ENCODE data around the gene WDR46.
"Not testable (repeated sequence)": the region's sequence is repeated elsewhere in the genome, so short reads cannot be mapped to it uniquely, and the experiment has no call there.

WDR46 gene

GRCh38 chr6:33286946-33287914 is 1.8 kb downstream of the WDR46 start:
- TF ChIP-seq Cebpa-rat (IDR thresholded peaks at IDR 0.05), result no peak
- no peaks in the 10 kb centered on the region for H3K27me3 ChIP-seq
- peak overlapping the region in 9 of 10 experiments; percentile 73 to 91 (median 81); a peak in 16 of 20 replicates for H3K4me3 ChIP-seq
- H3K27ac ChIP-seq, result peak overlapping the region in 1 of 11 experiments; percentile 85; a peak in 1 of 22 replicates
- peaks cover 27 to 45% (median 35%) of the 10 kb centered on the region in 10 experiments for H3K4me1 ChIP-seq
- H3K9ac ChIP-seq, result peak overlapping the region in 10 of 11 experiments; percentile 82 to 90 (median 86); a peak in 21 of 22 replicates
- H3K36me3 ChIP-seq, result peaks cover 69 to 79% (median 74%) of the 10 kb centered on the region in 11 experiments
- peaks cover 0 to 73% (median 20%) of the 10 kb centered on the region in 11 experiments; a peak in 16 of 22 replicates for H4K20me1 ChIP-seq
- H3K9me3 ChIP-seq (replicated peaks in 1 of 11), result no peaks in the 10 kb centered on the region
- H3K4me2 ChIP-seq, result peak overlapping the region; percentile 87 to 100 (median 97)

GRCh38 chr6:33285214-33285613 is 3.8 kb downstream of the WDR46 start:
- not testable (repeated sequence) for H3K27ac ChIP-seq
- H3K36me3 ChIP-seq, result peaks cover 64 to 81% (median 79%) of the 10 kb centered on the region in 11 experiments

GRCh38 chr6:33280539-33280938 is 8.5 kb downstream of the WDR46 start:
- H3K4me1 ChIP-seq, result peaks cover 44 to 61% (median 50%) of the 10 kb centered on the region in 10 experiments
- no peaks in the 10 kb centered on the region for H3K9me3 ChIP-seq (replicated peaks in 1 of 11)
- peaks cover 64 to 90% (median 83%) of the 10 kb centered on the region in 11 experiments for H3K36me3 ChIP-seq
- TF ChIP-seq Cebpa-rat (IDR thresholded peaks at IDR 0.05), result no peak
- peak overlapping the region in 4 of 11 experiments; percentile 7 to 41 (median 25); a peak in 4 of 22 replicates for H3K27ac ChIP-seq
- peaks cover 6 to 94% (median 57%) of the 10 kb centered on the region in 11 experiments; a peak in 21 of 22 replicates for H4K20me1 ChIP-seq
- H3K9ac ChIP-seq, result peak overlapping the region; percentile 7 to 83 (median 29); a peak in 14 of 22 replicates
- H3K27me3 ChIP-seq, result no peaks in the 10 kb centered on the region
- peak overlapping the region in 10 of 11 experiments; percentile 1 to 99 (median 33); a peak in 11 of 22 replicates for H3K4me2 ChIP-seq
- no peak overlapping the region for H3K4me3 ChIP-seq

More at GRCh38 chr6:33285214-33285613, 3.8 kb downstream of the WDR46 start:
- Histone ChIP-seq H4K20me1 (peaks cover 0 to 79% (median 25%) of the 10 kb centered on the region in 11 experiments; a peak in 17 of 22 replicates), H3K4me1 (peaks cover 23 to 44% (median 30%) of the 10 kb centered on the region in 10 experiments)
- not testable (repeated sequence) for H3K4me3 ChIP-seq; H3K27me3 ChIP-seq; H3K9me3 ChIP-seq (replicated peaks in 1 of 11); H3K4me2 ChIP-seq; H3K9ac ChIP-seq

GRCh38 chr6:33279971-33280511 is 9.0 kb downstream of the WDR46 start:
- peak overlapping the region; percentile 1 to 99 (median 95); a peak in 12 of 22 replicates for H3K4me2 ChIP-seq
- peaks cover 49 to 66% (median 55%) of the 10 kb centered on the region in 10 experiments for H3K4me1 ChIP-seq
- H3K9me3 ChIP-seq (replicated peaks in 1 of 11), result no peaks in the 10 kb centered on the region
- no peak for TF ChIP-seq Cebpa-rat (IDR thresholded peaks at IDR 0.05)
- H4K20me1 ChIP-seq, result peaks cover 11 to 94% (median 62%) of the 10 kb centered on the region in 11 experiments; a peak in 21 of 22 replicates
- H3K27me3 ChIP-seq, result no peaks in the 10 kb centered on the region
- peak overlapping the region in 4 of 11 experiments; percentile 16 to 41 (median 32); a peak in 5 of 22 replicates for H3K27ac ChIP-seq
- peaks cover 65 to 90% (median 83%) of the 10 kb centered on the region in 11 experiments for H3K36me3 ChIP-seq
- no peak overlapping the region for H3K4me3 ChIP-seq
- peak overlapping the region in 10 of 11 experiments; percentile 12 to 98 (median 34); a peak in 13 of 22 replicates for H3K9ac ChIP-seq

- TF ChIP-seq Cebpa-rat (IDR thresholded peaks at IDR 0.05), result no peak
- no peaks in the 10 kb centered on the region for H3K9me3 ChIP-seq (replicated peaks in 1 of 11)
- peak overlapping the region in 5 of 10 experiments; percentile 4 to 90 (median 69); a peak in 4 of 20 replicates for H3K4me3 ChIP-seq
- H3K27me3 ChIP-seq, result no peaks in the 10 kb centered on the region
- peaks cover 65 to 90% (median 83%) of the 10 kb centered on the region in 11 experiments for H3K36me3 ChIP-seq
- H3K9ac ChIP-seq, result peak overlapping the region in 10 of 11 experiments; percentile 17 to 99 (median 94); a peak in 15 of 22 replicates
- H3K4me2 ChIP-seq, result peak overlapping the region; percentile 31 to 99 (median 96); a peak in 19 of 22 replicates
- H3K27ac ChIP-seq, result peak overlapping the region in 5 of 11 experiments; percentile 15 to 33 (median 29); a peak in 7 of 22 replicates
- peaks cover 56 to 74% (median 62%) of the 10 kb centered on the region in 10 experiments for H3K4me1 ChIP-seq
- H4K20me1 ChIP-seq, result peaks cover 19 to 94% (median 69%) of the 10 kb centered on the region in 11 experiments; a peak in 21 of 22 replicates
These were observed 9.8 kb downstream of the WDR46 start for GRCh38 chr6:33279257-33279695.

GRCh38 chr6:33278810-33279209 is 10.2 kb downstream of the WDR46 start:
- peaks cover 65 to 90% (median 83%) of the 10 kb centered on the region in 11 experiments for H3K36me3 ChIP-seq
- H3K4me2 ChIP-seq, result peak overlapping the region; percentile 31 to 99 (median 96); a peak in 20 of 22 replicates
- peak overlapping the region in 4 of 11 experiments; percentile 15 to 85 (median 27); a peak in 3 of 22 replicates for H3K27ac ChIP-seq
- no peaks in the 10 kb centered on the region for H3K27me3 ChIP-seq
- peaks cover 23 to 94% (median 74%) of the 10 kb centered on the region in 11 experiments; a peak in 21 of 22 replicates for H4K20me1 ChIP-seq
- H3K9ac ChIP-seq, result peak overlapping the region; percentile 17 to 99 (median 94); a peak in 16 of 22 replicates
- peak overlapping the region in 4 of 10 experiments; percentile 19 to 90 (median 75); a peak in 5 of 20 replicates for H3K4me3 ChIP-seq
- no peaks in the 10 kb centered on the region for H3K9me3 ChIP-seq (replicated peaks in 1 of 11)
- peaks cover 61 to 78% (median 67%) of the 10 kb centered on the region in 10 experiments for H3K4me1 ChIP-seq
- TF ChIP-seq Cebpa-rat (IDR thresholded peaks at IDR 0.05), result no peak

- Histone ChIP-seq H4K20me1 (peaks cover 28 to 94% (median 78%) of the 10 kb centered on the region in 11 experiments; a peak in 21 of 22 replicates), H3K27ac (peak overlapping the region in 8 of 11 experiments; percentile 78 to 99 (median 86); a peak in 11 of 22 replicates), H3K27me3 (no peaks in the 10 kb centered on the region), H3K4me3 (peak overlapping the region; percentile 69 to 92 (median 86); a peak in 16 of 20 replicates), H3K9ac (peak overlapping the region; percentile 83 to 99 (median 95); a peak in 20 of 22 replicates), H3K4me2 (peak overlapping the region; percentile 90 to 99 (median 97)), H3K9me3 (replicated peaks in 1 of 11) (no peaks in the 10 kb centered on the region), H3K4me1 (peaks cover 65 to 83% (median 71%) of the 10 kb centered on the region in 10 experiments), H3K36me3 (peaks cover 65 to 90% (median 83%) of the 10 kb centered on the region in 11 experiments)
- TF ChIP-seq Cebpa-rat (IDR thresholded peaks at IDR 0.05), result no peak
These were observed 10.7 kb downstream of the WDR46 start for GRCh38 chr6:33278392-33278741.
